AG04449 (cell line): ENCODE results near the gene ESR1.

ENCODE experiments used
- CTCF ChIA-PET: fragments of 350-600 bp; formaldehyde crosslinking; extraction: SDS; loops from one replicate; lab custom pipeline; 2021; ENCODE audit warnings: antibody characterized with exemption; lab: Yijun Ruan, JAX
- POLR2A ChIA-PET: fragments of 400-600, 350-600 bp; formaldehyde crosslinking; extraction: SDS; loops from one replicate; lab custom pipeline; 2020; ENCODE audit warnings: antibody characterized with exemption, inconsistent platforms; lab: Yijun Ruan, JAX
- DNase-seq: peaks from one replicate; pipeline ENCODE4 v3.0.0-alpha.2; 2010; ENCODE audit warnings: low read depth, low spot score
- H3K4me3 ChIP-seq: 2 replicates; pipeline ENCODE4 v1.5.1; 2011; ENCODE audit warnings: low read depth, mild to moderate bottlenecking, control low read depth, low read length
- CTCF ChIP-seq: IDR thresholded peaks from one replicate; pipeline ENCODE4 v1.5.1; 2011; ENCODE audit warnings: mild to moderate bottlenecking, moderate library complexity, low read length, control low read depth, inconsistent platforms; ENCODE audit not compliant: insufficient read depth; ENCODE audit errors: missing control alignments

Gene ESR1

GRCh38 chr6:152004896-152005295, 197.4 kb downstream of the ESR1 start:
- no peak overlapping the region for H3K4me3 ChIP-seq
- DNase-seq, result no peak
- no peak for TF ChIP-seq CTCF
- POLR2A ChIA-PET, result no interaction called here
- CTCF ChIA-PET, result no interaction called here

- no peak for DNase-seq
- no peak overlapping the region for H3K4me3 ChIP-seq
- POLR2A ChIA-PET, result no interaction called here
- CTCF ChIA-PET, result no interaction called here
- no peak for TF ChIP-seq CTCF
These were observed 201.3 kb downstream of the ESR1 start for GRCh38 chr6:152008779-152009178.

- H3K4me3 ChIP-seq, result no peak overlapping the region
- ChIA-PET CTCF (no interaction called here), POLR2A (no interaction called here)
- no peak for DNase-seq
- no peak for TF ChIP-seq CTCF
These were observed 204.7 kb downstream of the ESR1 start for GRCh38 chr6:152012227-152012626.

GRCh38 chr6:152018876-152019275, 211.4 kb downstream of the ESR1 start:
- POLR2A ChIA-PET, result no interaction called here
- H3K4me3 ChIP-seq, result no peak overlapping the region
- no peak for TF ChIP-seq CTCF
- CTCF ChIA-PET, result no interaction called here
- DNase-seq, result no peak

- CTCF ChIA-PET, result no interaction called here
- TF ChIP-seq CTCF, result no peak
- POLR2A ChIA-PET, result no interaction called here
- no peak for DNase-seq
- no peak overlapping the region for H3K4me3 ChIP-seq
These were observed 214.8 kb downstream of the ESR1 start for GRCh38 chr6:152022303-152022702.

- H3K4me3 ChIP-seq, result no peak overlapping the region
- CTCF ChIA-PET, result no interaction called here
- DNase-seq, result no peak
- POLR2A ChIA-PET, result no interaction called here
- TF ChIP-seq CTCF, result no peak
These were observed 216.1 kb downstream of the ESR1 start for GRCh38 chr6:152023613-152024012.
